Activated B cell treated with CpG ODN at 0.5 μM for 24 hours (primary cell): ENCODE results near the gene SMCO4. TPM values are rescaled to one million over a fixed set of nuclear protein-coding genes. Genes with fewer than 3 reads are reported as not detected.

Source experiments
- ATAC-seq: fragments of 200-7000 bp; cut with Tn5 transposase; one replicate; pipeline ENCODE4 v1.10.0; 2021; ENCODE audit warnings: low read depth, mild to moderate bottlenecking, moderate library complexity
- CTCF ChIA-PET: fragments of 350-600 bp; sonication (Branson Sonifier 250); formaldehyde crosslinking; loops from one replicate; lab custom pipeline; 2021; ENCODE audit warnings: antibody characterized with exemption; lab: Charles Lee
- POLR2A ChIA-PET: fragments of 350-600 bp; sonication (Branson Sonifier 250); formaldehyde crosslinking; loops from one replicate; lab custom pipeline; 2021; ENCODE audit warnings: antibody characterized with exemption; lab: Charles Lee
- DNase-seq: peaks from one replicate; pipeline ENCODE4 v3.0.0; 2022
- H3K27ac Mint-ChIP-seq: one replicate; pipeline ENCODE4 v1.8.0; 2020; ENCODE audit warnings: mixed read lengths
- H3K27me3 Mint-ChIP-seq: one replicate; pipeline ENCODE4 v1.8.0; 2021; ENCODE audit warnings: mixed read lengths
- H3K36me3 Mint-ChIP-seq: one replicate; pipeline ENCODE4 v1.8.0; 2021; ENCODE audit warnings: low read depth, mixed read lengths
- H3K4me1 Mint-ChIP-seq: one replicate; pipeline ENCODE4 v1.8.0; 2021; ENCODE audit warnings: mixed read lengths
- H3K4me3 Mint-ChIP-seq: one replicate; pipeline ENCODE4 v1.8.0; 2020; ENCODE audit warnings: mild to moderate bottlenecking, mixed read lengths
- H3K9me3 Mint-ChIP-seq: one replicate; pipeline ENCODE4 v1.8.0; 2020; ENCODE audit warnings: mixed read lengths
- CTCF ChIP-seq: fragments of 200-600 bp; IDR thresholded peaks from one replicate; pipeline ENCODE4 v1.8.0; 2022; ENCODE audit warnings: antibody characterized with exemption, mild to moderate bottlenecking
- intact Hi-C: fragments of 100-400 bp; cut with micrococcal nuclease; formaldehyde crosslinking; loops from one replicate; pipeline ENCODE4 v1.15.1; 2024
- total RNA-seq: library from RNA; stranded (reverse); gene quantifications from 2 replicates; pipeline ENCODE4 v1.2.3, GENCODE V29; 2022

The SMCO4 gene
- total RNA-seq, 1 donor from 2014 or later, result 4.6 TPM

DNA sequence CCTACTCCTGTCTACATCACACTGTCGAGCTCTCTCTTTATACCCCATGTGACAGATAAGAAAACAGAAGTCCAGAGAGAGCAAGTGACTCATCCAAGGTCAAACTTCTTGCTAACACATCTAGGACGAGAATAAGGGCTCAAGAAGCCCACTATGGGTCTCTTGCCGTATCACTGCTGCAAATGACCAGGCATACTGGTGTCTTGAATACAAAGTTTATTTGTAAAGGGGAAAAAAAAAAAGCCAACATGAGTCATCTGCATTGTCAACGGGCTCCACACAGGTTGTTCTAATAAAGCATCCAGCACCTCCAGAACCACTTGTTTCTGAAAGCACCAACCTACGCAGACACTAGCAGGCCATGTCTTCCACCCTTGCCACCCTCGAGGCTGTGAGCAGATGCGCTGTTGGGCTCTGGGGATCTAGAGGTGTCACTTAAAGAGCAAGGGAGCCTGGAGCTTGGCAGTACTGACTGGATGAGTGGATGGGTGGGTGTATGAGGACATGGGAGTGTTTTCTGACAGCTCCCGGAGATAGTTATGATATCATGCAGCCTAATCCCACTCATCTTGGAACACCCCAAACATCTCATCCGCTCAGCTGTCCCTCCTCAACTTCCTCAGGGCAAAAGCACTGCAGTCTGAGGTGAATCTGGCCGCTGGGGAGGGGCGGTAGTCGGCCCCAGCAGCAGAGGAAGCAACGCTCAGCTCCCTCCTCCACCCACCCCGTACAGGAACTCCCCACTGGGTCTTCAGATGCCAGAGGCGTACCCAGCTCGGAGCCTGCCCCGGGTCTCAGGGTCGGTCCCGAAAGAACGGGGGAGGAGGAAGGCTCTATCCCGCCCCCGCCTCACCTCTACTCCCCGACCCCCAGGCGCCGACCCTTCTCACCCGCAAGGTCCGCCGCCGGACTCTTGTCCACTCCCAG, 1.0 kb downstream of the SMCO4 start:
- no peaks in the 10 kb centered on the region for H3K9me3 Mint-ChIP-seq
- peaks cover 4% of the 10 kb centered on the region for H3K27me3 Mint-ChIP-seq
- peak; percentile 78 for ATAC-seq
- no peak for TF ChIP-seq CTCF
- peak overlapping the region; percentile 56 for H3K27ac Mint-ChIP-seq
- H3K36me3 Mint-ChIP-seq, result no peaks in the 10 kb centered on the region
- intact Hi-C loops, result loop anchor here (2.0 to 5.0 kb wide), 3 partner anchors 120 to 1430 kb away; partner anchors contain the start of genes CEP295, CWC15 and KDM4D
- ChIA-PET POLR2A (interaction anchor here (0.6 to 2.7 kb wide), 5 partner anchors 18 to 345 kb away, joined by 3 to 12 read pairs (median 4); partner anchors contain the start of gene SLC36A4), CTCF (interaction anchor here (0.9 to 5.5 kb wide), 4 partner anchors 16 to 310 kb away, joined by 3 to 33 read pairs (median 8); no protein-coding TSS in a partner anchor)
- DNase-seq, result peak; percentile 36
- H3K4me1 Mint-ChIP-seq, result peaks cover 13% of the 10 kb centered on the region
- H3K4me3 Mint-ChIP-seq, result peak overlapping the region; percentile 84

- H3K9me3 Mint-ChIP-seq, result no peaks in the 10 kb centered on the region
- ATAC-seq, result no peak
- peak overlapping the region; percentile 19 for H3K4me3 Mint-ChIP-seq
- intact Hi-C loops, result loop anchor here (5.0 kb wide), 2 partner anchors 121 to 1431 kb away; partner anchors contain the start of genes CEP295, CWC15 and KDM4D
- TF ChIP-seq CTCF, result no peak
- no peak for DNase-seq
- peaks cover 4% of the 10 kb centered on the region for H3K27me3 Mint-ChIP-seq
- no peak overlapping the region for H3K27ac Mint-ChIP-seq
- H3K36me3 Mint-ChIP-seq, result no peaks in the 10 kb centered on the region
- POLR2A ChIA-PET, result interaction anchor here (0.6 to 2.7 kb wide), 2 partner anchors 17 to 26 kb away, joined by 4 to 12 read pairs; no protein-coding TSS in a partner anchor
- H3K4me1 Mint-ChIP-seq, result peaks cover 14% of the 10 kb centered on the region
- CTCF ChIA-PET, result interaction anchor here (1.7 to 5.5 kb wide), 2 partner anchors 17 to 306 kb away, joined by 10 to 33 read pairs; no protein-coding TSS in a partner anchor
These were observed 2.2 kb downstream of the SMCO4 start for GRCh38 chr11:93540896-93541553.

- no peak for TF ChIP-seq CTCF
- ATAC-seq, result no peak
- ChIA-PET CTCF (no interaction called here), POLR2A (interaction anchor here (2.7 kb wide), 1 partner anchor 16 kb away, joined by 12 read pairs; no protein-coding TSS in a partner anchor)
- Mint-ChIP-seq H3K27me3 (no peaks in the 10 kb centered on the region), H3K4me1 (peaks cover 16% of the 10 kb centered on the region), H3K4me3 (no peak overlapping the region), H3K9me3 (no peaks in the 10 kb centered on the region), H3K36me3 (no peaks in the 10 kb centered on the region), H3K27ac (no peak overlapping the region)
- DNase-seq, result no peak
- intact Hi-C loops, result loop anchor here (5.0 kb wide), 2 partner anchors 122 to 1432 kb away; partner anchors contain the start of genes CEP295, CWC15 and KDM4D
These were observed 2.9 kb downstream of the SMCO4 start for GRCh38 chr11:93540337-93540736.

GRCh38 chr11:93537767-93538261, 5.4 kb downstream of the SMCO4 start:
- ChIA-PET CTCF (no interaction called here), POLR2A (no interaction called here)
- H3K9me3 Mint-ChIP-seq, result no peaks in the 10 kb centered on the region
- no peak for TF ChIP-seq CTCF
- intact Hi-C loops, result no loop called here
- peaks cover 11% of the 10 kb centered on the region for H3K4me1 Mint-ChIP-seq
- no peak overlapping the region for H3K4me3 Mint-ChIP-seq
- H3K27me3 Mint-ChIP-seq, result no peaks in the 10 kb centered on the region
- no peak overlapping the region for H3K27ac Mint-ChIP-seq
- ATAC-seq, result no peak
- no peaks in the 10 kb centered on the region for H3K36me3 Mint-ChIP-seq
- no peak for DNase-seq
